ENCODE data around the gene CHST11.

CHST11 gene

GRCh38 chr12:104719700-104720338 is 263.1 kb downstream of the CHST11 start:
- Histone ChIP-seq H3K9ac (ENCODE audit: low read depth, low read length) (no peak overlapping the region), H3K9me3 (ENCODE audit: control insufficient read depth, insufficient read depth, low read length) (no peaks in the 10 kb centered on the region), H3K4me1 (ENCODE audit: control insufficient read depth, insufficient read depth, low read length) (peaks cover 27% of the 10 kb centered on the region), H3K36me3 (ENCODE audit: control insufficient read depth, insufficient read depth, low read length) (no peaks in the 10 kb centered on the region), H3K4me3 (ENCODE audit: low read depth, low read length) (no peak overlapping the region), H3K27ac (ENCODE audit: low read depth, low read length) (no peak overlapping the region), H3K27me3 (ENCODE audit: control insufficient read depth, insufficient read depth, low read length) (no peaks in the 10 kb centered on the region)

GRCh38 chr12:104720339-104721038 is 263.7 kb downstream of the CHST11 start:
- H3K4me1 ChIP-seq (ENCODE audit: control insufficient read depth, insufficient read depth, low read length) = peaks cover 27% of the 10 kb centered on the region
- no peak overlapping the region for H3K4me3 ChIP-seq (ENCODE audit: low read depth, low read length)
- H3K36me3 ChIP-seq (ENCODE audit: control insufficient read depth, insufficient read depth, low read length) = no peaks in the 10 kb centered on the region
- no peak overlapping the region for H3K9ac ChIP-seq (ENCODE audit: low read depth, low read length)
- H3K27ac ChIP-seq (ENCODE audit: low read depth, low read length) = peak overlapping the region; percentile 64
- no peaks in the 10 kb centered on the region for H3K9me3 ChIP-seq (ENCODE audit: control insufficient read depth, insufficient read depth, low read length)
- H3K27me3 ChIP-seq (ENCODE audit: control insufficient read depth, insufficient read depth, low read length) = no peaks in the 10 kb centered on the region

DNA sequence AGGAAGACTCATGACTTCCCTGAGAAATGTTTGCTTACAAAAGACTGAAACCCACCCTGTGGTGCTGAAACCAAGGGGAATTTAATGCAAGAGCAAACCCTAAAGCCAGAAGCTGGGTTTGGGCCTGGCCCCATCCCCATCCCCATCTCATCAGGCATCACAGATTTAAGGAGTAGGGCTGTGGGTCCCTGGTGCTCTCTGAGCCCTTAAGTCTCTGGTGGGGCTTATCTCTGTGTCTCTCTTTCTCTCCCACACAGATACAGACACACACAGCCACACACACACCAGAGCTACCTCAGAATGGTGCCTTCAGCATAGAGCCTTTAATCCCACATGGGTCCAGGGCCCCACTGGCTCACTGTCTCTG is 264.3 kb downstream of the CHST11 start:
- Histone ChIP-seq H3K27ac (ENCODE audit: low read depth, low read length) (peak overlapping the region; percentile 64), H3K9me3 (ENCODE audit: control insufficient read depth, insufficient read depth, low read length) (no peaks in the 10 kb centered on the region), H3K27me3 (ENCODE audit: control insufficient read depth, insufficient read depth, low read length) (no peaks in the 10 kb centered on the region), H3K4me1 (ENCODE audit: control insufficient read depth, insufficient read depth, low read length) (peaks cover 27% of the 10 kb centered on the region), H3K4me3 (ENCODE audit: low read depth, low read length) (no peak overlapping the region), H3K9ac (ENCODE audit: low read depth, low read length) (no peak overlapping the region), H3K36me3 (ENCODE audit: control insufficient read depth, insufficient read depth, low read length) (no peaks in the 10 kb centered on the region)

DNA sequence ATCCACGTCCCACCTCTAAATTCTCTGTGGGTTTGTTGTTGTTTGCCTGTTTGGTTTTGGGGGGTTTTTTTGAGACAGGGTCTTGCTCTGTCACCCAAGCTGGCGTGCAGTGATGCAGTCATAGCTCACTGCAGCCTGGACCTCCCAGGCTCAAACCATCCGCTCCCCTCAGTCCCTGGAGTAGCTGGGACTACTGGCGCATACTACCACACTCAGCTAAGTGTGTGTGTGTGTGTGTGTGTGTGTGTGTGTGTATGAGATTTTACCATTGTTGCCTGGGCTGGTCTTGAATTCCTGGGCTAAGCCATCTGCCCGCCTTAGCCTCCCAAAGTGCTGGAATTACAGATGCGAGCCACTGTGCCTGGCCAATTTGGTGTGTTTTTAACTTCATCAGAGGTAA is 265.2 kb downstream of the CHST11 start:
- H3K27ac ChIP-seq (ENCODE audit: low read depth, low read length) = no peak overlapping the region
- H3K27me3 ChIP-seq (ENCODE audit: control insufficient read depth, insufficient read depth, low read length) = no peaks in the 10 kb centered on the region
- no peak overlapping the region for H3K4me3 ChIP-seq (ENCODE audit: low read depth, low read length)
- H3K36me3 ChIP-seq (ENCODE audit: control insufficient read depth, insufficient read depth, low read length) = no peaks in the 10 kb centered on the region
- H3K9me3 ChIP-seq (ENCODE audit: control insufficient read depth, insufficient read depth, low read length) = no peaks in the 10 kb centered on the region
- peaks cover 27% of the 10 kb centered on the region for H3K4me1 ChIP-seq (ENCODE audit: control insufficient read depth, insufficient read depth, low read length)
- H3K9ac ChIP-seq (ENCODE audit: low read depth, low read length) = no peak overlapping the region

- H3K36me3 ChIP-seq (ENCODE audit: control insufficient read depth, insufficient read depth, low read length) = no peaks in the 10 kb centered on the region
- H3K9ac ChIP-seq (ENCODE audit: low read depth, low read length) = no peak overlapping the region
- H3K9me3 ChIP-seq (ENCODE audit: control insufficient read depth, insufficient read depth, low read length) = no peaks in the 10 kb centered on the region
- peaks cover 27% of the 10 kb centered on the region for H3K4me1 ChIP-seq (ENCODE audit: control insufficient read depth, insufficient read depth, low read length)
- no peaks in the 10 kb centered on the region for H3K27me3 ChIP-seq (ENCODE audit: control insufficient read depth, insufficient read depth, low read length)
- peak overlapping the region; percentile 33 for H3K27ac ChIP-seq (ENCODE audit: low read depth, low read length)
- no peak overlapping the region for H3K4me3 ChIP-seq (ENCODE audit: low read depth, low read length)
These were observed 266.1 kb downstream of the CHST11 start for GRCh38 chr12:104722601-104723534.

GRCh38 chr12:104723895-104724294 is 267.1 kb downstream of the CHST11 start:
- peaks cover 25% of the 10 kb centered on the region for H3K4me1 ChIP-seq (ENCODE audit: control insufficient read depth, insufficient read depth, low read length)
- H3K27me3 ChIP-seq (ENCODE audit: control insufficient read depth, insufficient read depth, low read length) = no peaks in the 10 kb centered on the region
- H3K4me3 ChIP-seq (ENCODE audit: low read depth, low read length) = no peak overlapping the region
- H3K9ac ChIP-seq (ENCODE audit: low read depth, low read length) = no peak overlapping the region
- no peaks in the 10 kb centered on the region for H3K36me3 ChIP-seq (ENCODE audit: control insufficient read depth, insufficient read depth, low read length)
- H3K9me3 ChIP-seq (ENCODE audit: control insufficient read depth, insufficient read depth, low read length) = no peaks in the 10 kb centered on the region
- H3K27ac ChIP-seq (ENCODE audit: low read depth, low read length) = no peak overlapping the region

DNA sequence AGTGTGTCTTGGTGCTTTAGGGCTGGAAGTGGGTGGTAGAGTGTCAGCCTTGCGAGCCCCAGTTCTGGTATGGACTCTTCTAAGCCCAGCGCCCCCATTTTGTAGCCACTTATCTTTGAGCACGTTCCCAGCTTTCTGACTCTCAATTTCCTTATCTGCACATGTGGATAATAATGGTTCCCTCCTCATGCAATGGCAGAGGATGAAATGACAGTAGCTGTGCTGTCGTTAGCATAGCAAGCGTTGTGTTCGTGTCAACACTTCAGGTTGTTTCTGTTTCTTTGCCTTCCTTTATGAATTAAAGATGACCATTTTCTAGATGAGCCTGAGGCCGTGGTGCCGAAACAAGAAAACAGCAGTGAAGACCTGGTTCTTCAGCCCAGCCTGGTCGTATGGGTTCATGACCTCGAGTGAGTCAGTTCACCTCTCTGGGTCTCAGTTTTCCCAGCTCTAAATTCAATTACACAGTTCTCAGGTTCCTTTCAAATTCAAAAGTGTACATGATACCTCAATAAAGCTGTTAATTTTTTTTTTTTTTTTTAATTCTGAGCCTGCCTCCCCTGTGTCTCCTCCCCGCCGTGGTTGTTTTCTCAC is 268.3 kb downstream of the CHST11 start:
- Histone ChIP-seq H3K4me1 (ENCODE audit: control insufficient read depth, insufficient read depth, low read length) (peaks cover 24% of the 10 kb centered on the region), H3K27ac (ENCODE audit: low read depth, low read length) (no peak overlapping the region), H3K4me3 (ENCODE audit: low read depth, low read length) (no peak overlapping the region), H3K36me3 (ENCODE audit: control insufficient read depth, insufficient read depth, low read length) (no peaks in the 10 kb centered on the region), H3K27me3 (ENCODE audit: control insufficient read depth, insufficient read depth, low read length) (no peaks in the 10 kb centered on the region), H3K9me3 (ENCODE audit: control insufficient read depth, insufficient read depth, low read length) (no peaks in the 10 kb centered on the region), H3K9ac (ENCODE audit: low read depth, low read length) (no peak overlapping the region)

- Histone ChIP-seq H3K27me3 (ENCODE audit: control insufficient read depth, insufficient read depth, low read length) (no peaks in the 10 kb centered on the region), H3K4me1 (ENCODE audit: control insufficient read depth, insufficient read depth, low read length) (peaks cover 23% of the 10 kb centered on the region), H3K4me3 (ENCODE audit: low read depth, low read length) (no peak overlapping the region), H3K9ac (ENCODE audit: low read depth, low read length) (no peak overlapping the region), H3K9me3 (ENCODE audit: control insufficient read depth, insufficient read depth, low read length) (no peaks in the 10 kb centered on the region), H3K27ac (ENCODE audit: low read depth, low read length) (no peak overlapping the region), H3K36me3 (ENCODE audit: control insufficient read depth, insufficient read depth, low read length) (no peaks in the 10 kb centered on the region)
These were observed 268.9 kb downstream of the CHST11 start for GRCh38 chr12:104725610-104726009.

- no peaks in the 10 kb centered on the region for H3K27me3 ChIP-seq (ENCODE audit: control insufficient read depth, insufficient read depth, low read length)
- H3K36me3 ChIP-seq (ENCODE audit: control insufficient read depth, insufficient read depth, low read length) = no peaks in the 10 kb centered on the region
- no peak overlapping the region for H3K4me3 ChIP-seq (ENCODE audit: low read depth, low read length)
- no peak overlapping the region for H3K9ac ChIP-seq (ENCODE audit: low read depth, low read length)
- H3K4me1 ChIP-seq (ENCODE audit: control insufficient read depth, insufficient read depth, low read length) = peaks cover 2% of the 10 kb centered on the region
- no peaks in the 10 kb centered on the region for H3K9me3 ChIP-seq (ENCODE audit: control insufficient read depth, insufficient read depth, low read length)
- no peak overlapping the region for H3K27ac ChIP-seq (ENCODE audit: low read depth, low read length)
These were observed 271.1 kb downstream of the CHST11 start for GRCh38 chr12:104727726-104728465.

GRCh38 chr12:104729091-104729490 is 272.3 kb downstream of the CHST11 start:
- Histone ChIP-seq H3K36me3 (ENCODE audit: control insufficient read depth, insufficient read depth, low read length) (no peaks in the 10 kb centered on the region), H3K9me3 (ENCODE audit: control insufficient read depth, insufficient read depth, low read length) (no peaks in the 10 kb centered on the region), H3K9ac (ENCODE audit: low read depth, low read length) (no peak overlapping the region), H3K27me3 (ENCODE audit: control insufficient read depth, insufficient read depth, low read length) (no peaks in the 10 kb centered on the region), H3K4me1 (ENCODE audit: control insufficient read depth, insufficient read depth, low read length) (no peaks in the 10 kb centered on the region), H3K4me3 (ENCODE audit: low read depth, low read length) (no peak overlapping the region), H3K27ac (ENCODE audit: low read depth, low read length) (no peak overlapping the region)

Measured in HUES48 (cell line).